HEK293T (cell line): ENCODE results near the gene PLPP7.

Source experiments
- BHLHE40 ChIP-seq: fragments of 450-650 bp; IDR thresholded peaks from 2 replicates; pipeline ENCODE4 v1.6.1; 2016; ENCODE audit warnings: mild to moderate bottlenecking, moderate library complexity, borderline replicate concordance
- ELF4 ChIP-seq: fragments of 450-650 bp; IDR thresholded peaks from 2 replicates; pipeline ENCODE4 v1.6.1; 2017; ENCODE audit warnings: antibody characterized with exemption
- FOXA1 ChIP-seq: fragments of 450-650 bp; IDR thresholded peaks from 2 replicates; pipeline ENCODE4 v1.6.1; 2016; ENCODE audit warnings: mild to moderate bottlenecking
- SP1 ChIP-seq: fragments of 450-650 bp; IDR thresholded peaks from 2 replicates; pipeline ENCODE4 v1.6.1; 2017

GRCh38 chr9:131270171-131271015, 19.1 kb upstream of the PLPP7 start:
- TF ChIP-seq SP1 = no peak
- no peak for TF ChIP-seq ELF4
- no peak for TF ChIP-seq BHLHE40
- no peak for TF ChIP-seq FOXA1
